Measurements from ENCODE around the gene FASTKD3.

Gene FASTKD3

DNA sequence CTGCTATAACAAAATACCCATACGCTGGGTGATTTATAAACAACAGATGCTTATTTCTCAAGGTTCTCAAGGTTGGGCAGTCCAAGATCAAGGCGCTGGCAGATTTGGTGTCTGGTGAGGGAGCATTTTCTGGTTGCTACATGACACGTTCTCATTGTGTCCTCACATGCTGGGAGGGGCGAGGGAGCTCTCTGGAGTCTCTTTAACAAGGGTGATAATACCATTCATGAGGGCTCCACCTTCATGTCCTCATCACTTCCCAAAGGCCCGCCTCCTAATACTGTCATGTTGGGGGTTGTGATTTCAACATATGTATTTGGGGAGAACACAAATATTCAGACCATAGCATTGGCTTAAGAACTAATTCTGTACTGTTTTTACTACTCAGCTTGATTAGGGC lies 22.5 kb downstream of the FASTKD3 start:
- DNase-seq, result no peak

- no peak for DNase-seq
Measured at GRCh38 chr5:7845557-7845956, 23.3 kb downstream of the FASTKD3 start.

DNA sequence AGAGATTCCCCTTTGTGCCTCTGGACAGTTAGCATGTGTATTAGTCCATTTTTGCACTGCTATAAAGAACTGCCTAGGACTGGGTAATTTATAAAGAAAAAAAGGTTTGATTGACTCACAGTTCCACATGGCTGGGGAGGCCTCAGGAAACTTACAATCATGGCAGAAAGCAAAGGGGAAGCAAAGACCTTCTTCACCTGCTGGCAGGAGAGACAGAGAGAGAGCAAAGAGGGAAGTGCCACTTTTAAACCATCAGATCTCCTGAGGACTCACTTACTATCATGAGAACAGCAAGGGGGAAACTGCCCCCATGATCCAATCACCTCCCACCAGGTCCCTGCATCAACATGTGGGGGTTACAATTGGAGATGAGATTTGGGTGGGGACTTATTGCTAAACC lies 23.9 kb downstream of the FASTKD3 start:
- DNase-seq, result no peak

GRCh38 chr5:7842531-7842930 lies 26.3 kb downstream of the FASTKD3 start:
- DNase-seq, result no peak

DNA sequence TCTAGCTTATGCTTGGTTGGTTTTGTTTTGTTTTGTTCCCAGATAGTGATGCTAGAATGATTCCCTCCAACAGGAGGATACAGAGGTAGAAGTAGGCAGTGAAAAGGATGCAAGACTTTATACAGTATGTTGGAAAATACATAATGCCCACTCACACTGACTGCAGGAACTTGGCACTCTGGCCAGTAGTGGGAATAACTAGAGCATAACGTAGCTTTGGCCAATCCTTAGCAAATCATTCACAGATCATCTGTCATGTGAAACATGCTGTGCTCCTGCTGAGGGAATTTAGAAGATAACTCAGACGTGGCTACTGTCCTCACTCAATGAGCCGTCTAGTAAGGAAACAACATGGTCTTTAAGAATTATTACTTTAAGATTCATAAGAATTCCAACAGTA lies 31.4 kb downstream of the FASTKD3 start:
- no peak for DNase-seq

- DNase-seq, result no peak
Measured at GRCh38 chr5:7834982-7835381, 33.8 kb downstream of the FASTKD3 start.

DNA sequence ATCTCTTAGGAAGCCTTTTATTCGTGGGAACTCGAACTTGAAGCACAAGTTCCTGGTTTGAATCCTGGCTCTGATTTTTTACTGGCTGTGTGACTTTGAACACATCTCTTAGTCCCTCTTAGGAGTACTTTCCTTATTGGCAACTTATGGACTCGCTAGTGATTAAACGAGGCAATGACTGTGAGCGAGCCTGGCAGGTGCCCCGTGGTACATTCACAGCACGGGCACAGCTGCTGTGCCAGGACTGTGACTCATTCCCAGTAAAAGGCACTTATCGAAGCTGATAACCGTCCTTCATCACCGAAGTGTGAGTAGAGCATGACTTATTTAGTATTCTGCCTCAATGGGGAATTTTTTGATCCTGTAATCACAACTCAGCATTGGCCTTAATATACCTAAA lies 40.6 kb downstream of the FASTKD3 start:
- no peak for DNase-seq

GRCh38 chr5:7827610-7828009 lies 41.2 kb downstream of the FASTKD3 start:
- no peak for DNase-seq

GRCh38 chr5:7825630-7826029 lies 43.2 kb downstream of the FASTKD3 start:
- no peak for DNase-seq

DNA sequence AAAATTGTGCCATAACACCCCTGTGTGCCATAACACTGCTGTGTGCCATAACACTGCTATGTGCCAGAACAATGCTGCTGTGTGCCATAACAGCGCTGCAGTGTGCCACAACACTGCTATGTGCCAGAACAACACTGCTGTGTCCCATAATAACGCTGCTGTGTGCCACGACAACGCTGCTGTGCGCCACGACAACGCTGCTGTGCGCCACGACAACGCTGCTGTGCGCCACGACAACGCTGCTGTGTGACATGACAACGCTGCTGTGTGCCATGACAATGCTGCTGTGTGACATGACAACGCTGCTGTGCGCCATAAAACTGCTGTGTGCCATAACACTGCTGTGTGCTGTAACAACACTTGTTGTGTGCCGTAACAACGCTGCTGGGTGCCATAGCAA lies 43.8 kb downstream of the FASTKD3 start:
- DNase-seq, result no peak

GRCh38 chr5:7823594-7823993 lies 45.2 kb downstream of the FASTKD3 start:
- DNase-seq, result no peak

DNA sequence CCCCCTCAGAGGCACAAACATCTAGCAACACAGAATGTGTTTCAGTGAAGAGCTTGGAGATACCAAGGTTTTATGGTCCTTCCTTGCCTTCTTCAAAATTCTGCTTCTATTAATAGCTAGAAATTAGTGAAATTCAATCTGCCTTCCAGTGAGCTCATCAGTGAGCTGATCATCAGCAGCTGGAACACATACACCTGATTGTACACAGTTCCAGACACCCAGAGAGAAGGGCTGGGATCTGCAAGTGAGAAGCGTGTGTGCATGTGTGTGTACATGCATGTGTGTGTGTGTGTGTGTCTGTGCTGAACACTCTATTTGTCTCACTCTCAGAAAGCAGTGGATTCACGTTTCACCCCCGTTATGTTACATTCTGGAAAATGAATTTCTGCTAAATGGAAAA lies 46.4 kb downstream of the FASTKD3 start:
- no peak for DNase-seq

DNA sequence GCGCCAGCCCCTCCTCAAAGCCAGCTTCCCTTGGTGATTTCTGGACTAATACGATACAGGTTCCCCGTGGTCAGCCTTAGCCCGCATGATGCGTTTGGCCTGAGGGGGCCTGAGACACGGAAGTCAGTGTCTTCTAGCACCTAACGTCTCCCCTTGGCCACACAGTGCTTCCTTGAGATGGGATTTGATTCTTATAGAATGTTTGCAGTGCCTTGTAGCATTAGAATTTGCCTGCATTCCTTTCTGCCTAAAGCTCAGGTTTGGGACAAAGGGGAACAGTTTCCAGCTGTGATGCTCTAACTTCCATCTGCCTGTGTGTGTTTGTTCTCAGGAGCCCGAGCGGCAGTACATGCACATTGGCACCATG lies 52.3 kb downstream of the FASTKD3 start:
- no peak for DNase-seq

GRCh38 chr5:7815892-7816534 lies 52.8 kb downstream of the FASTKD3 start:
- peak; percentile 56 for DNase-seq

- DNase-seq, result no peak
Measured at GRCh38 chr5:7814816-7815215, 54.0 kb downstream of the FASTKD3 start.

GRCh38 chr5:7813576-7813975 lies 55.3 kb downstream of the FASTKD3 start:
- DNase-seq, result no peak

DNA sequence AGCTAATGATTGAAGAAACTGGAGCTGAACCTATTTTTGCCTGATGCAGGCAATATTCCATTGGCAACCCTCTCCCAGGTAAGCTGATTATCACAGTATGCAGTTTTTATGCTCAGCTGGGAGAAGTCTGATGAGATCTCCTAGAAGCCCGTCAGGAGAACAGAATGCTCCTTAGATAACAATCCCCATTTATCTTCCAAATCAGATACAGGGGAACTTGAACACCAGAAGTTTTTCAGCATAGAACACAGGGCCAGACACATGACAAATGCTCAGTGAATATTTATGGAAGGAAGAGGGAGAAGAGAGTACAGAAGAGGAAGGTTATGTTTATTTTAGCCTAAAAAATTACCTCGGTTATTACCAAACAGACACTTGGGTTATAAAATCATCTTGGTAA lies 55.8 kb downstream of the FASTKD3 start:
- no peak for DNase-seq

DNA sequence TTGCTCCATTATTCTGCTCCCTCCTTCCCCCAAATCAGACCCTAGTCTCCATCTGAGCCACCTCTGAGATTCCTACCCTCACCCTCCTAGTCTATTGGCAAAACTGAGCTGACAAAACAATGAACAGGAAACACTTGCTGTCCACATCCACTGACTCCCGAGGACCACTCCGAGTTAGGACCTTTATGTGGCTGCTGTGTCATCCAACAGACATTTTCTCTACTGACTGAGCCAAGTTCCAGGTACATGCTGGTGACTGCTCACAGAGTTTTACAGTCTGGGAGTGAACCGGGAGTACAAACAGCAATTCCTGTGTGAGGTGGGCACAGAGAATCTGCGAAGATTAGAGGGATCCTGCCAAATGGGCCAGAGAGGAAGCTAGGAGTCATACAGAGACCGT lies 57.1 kb downstream of the FASTKD3 start:
- no peak for DNase-seq
